GM23338 (cell line): ENCODE measurements around the gene DENND5B. TPM values are rescaled to one million over a fixed set of nuclear protein-coding genes. Genes with fewer than 3 reads are reported as not detected.

Experiments
- ATAC-seq: fragments of 200-7000 bp; cut with Tn5 transposase; 3 replicates; pipeline ENCODE4 v1.9.1; 2020
- DNase-seq: peaks from one replicate; pipeline ENCODE4 v3.0.0-alpha.2; 2015; ENCODE audit warnings: low spot score
- H2AFZ ChIP-seq: fragments of 200-600 bp; sonication (generic); 2 replicates; pipeline ENCODE4 v1.8.0; 2016; ENCODE audit warnings: antibody characterized with exemption, mild to moderate bottlenecking, moderate library complexity
- H3F3A ChIP-seq: fragments of 200-600 bp; sonication (generic); replicated peaks from 2 replicates; pipeline ENCODE4 v1.8.0; 2017; ENCODE audit warnings: antibody characterized with exemption, mixed run types, low read depth
- H3K27ac ChIP-seq: fragments of 200-600 bp; sonication (generic); 2 replicates; pipeline ENCODE4 v1.6.1; 2016; ENCODE audit warnings: low read depth
- H3K27me3 ChIP-seq: fragments of 200-600 bp; sonication (generic); 2 replicates; pipeline ENCODE4 v1.8.0; 2016; ENCODE audit warnings: mild to moderate bottlenecking, mixed run types, moderate library complexity; ENCODE audit not compliant: insufficient read depth
- H3K36me3 ChIP-seq: fragments of 200-600 bp; sonication (generic); 2 replicates; pipeline ENCODE4 v1.8.0; 2016; ENCODE audit warnings: mild to moderate bottlenecking; ENCODE audit not compliant: insufficient read depth
- H3K4me1 ChIP-seq: fragments of 200-600 bp; sonication (generic); 2 replicates; pipeline ENCODE4 v1.8.0; 2016; ENCODE audit warnings: mild to moderate bottlenecking, moderate library complexity; ENCODE audit not compliant: insufficient read depth
- H3K4me2 ChIP-seq: fragments of 200-600 bp; sonication (generic); 2 replicates; pipeline ENCODE4 v1.7.1; 2017; ENCODE audit warnings: mixed run types
- H3K4me3 ChIP-seq: fragments of 200-600 bp; sonication (generic); 2 replicates; pipeline ENCODE4 v1.6.1; 2016; ENCODE audit warnings: mixed run types
- H3K79me2 ChIP-seq: fragments of 200-600 bp; sonication (generic); replicated peaks from 2 replicates; pipeline ENCODE4 v1.8.0; 2017; ENCODE audit warnings: mild to moderate bottlenecking; ENCODE audit not compliant: insufficient read depth
- H3K9me2 ChIP-seq: fragments of 200-600 bp; sonication (generic); 2 replicates; pipeline ENCODE4 v1.8.0; 2017; ENCODE audit not compliant: insufficient read depth
- H4K20me1 ChIP-seq: fragments of 200-600 bp; sonication (generic); replicated peaks from 2 replicates; pipeline ENCODE4 v1.8.0; 2017; ENCODE audit warnings: mild to moderate bottlenecking; ENCODE audit not compliant: insufficient read depth
- H3K27ac Mint-ChIP-seq: 2 replicates; pipeline ENCODE4 v1.8.0; 2020; ENCODE audit warnings: inconsistent platforms, mild to moderate bottlenecking, moderate library complexity, mixed read lengths
- H3K27me3 Mint-ChIP-seq: 3 replicates; pipeline ENCODE4 v1.8.0; 2022; ENCODE audit warnings: low read depth, mild to moderate bottlenecking, moderate library complexity, mixed read lengths, inconsistent platforms; ENCODE audit not compliant: insufficient read depth, poor library complexity
- H3K36me3 Mint-ChIP-seq: 3 replicates; pipeline ENCODE4 v1.8.0; 2021; ENCODE audit warnings: low read depth, mild to moderate bottlenecking, inconsistent platforms, moderate library complexity, mixed read lengths
- H3K4me1 Mint-ChIP-seq: 3 replicates; pipeline ENCODE4 v1.8.0; 2020; ENCODE audit warnings: mild to moderate bottlenecking, inconsistent platforms, mixed read lengths
- H3K4me3 Mint-ChIP-seq: 3 replicates; pipeline ENCODE4 v1.8.0; 2021; ENCODE audit warnings: moderate library complexity, mild to moderate bottlenecking, inconsistent platforms, mixed read lengths
- H3K9me3 Mint-ChIP-seq: 3 replicates; pipeline ENCODE4 v1.8.0; 2020; ENCODE audit warnings: moderate library complexity, mild to moderate bottlenecking, inconsistent platforms, mixed read lengths
- CREB1 ChIP-seq: fragments of 250-450 bp; sonication (Bioruptor Pico); IDR thresholded peaks from 2 replicates; pipeline ENCODE4 v1.5.0; 2020; ENCODE audit warnings: low read depth, mild to moderate bottlenecking, moderate library complexity
- CTCF ChIP-seq, 2 experiments: fragments of 200-600 bp in 1 of 2; sonication (generic) in 1 of 2; conservative IDR thresholded peaks; 2 replicates each; pipeline versions ENCODE4 v1.5.1 to v1.6.1; 2016 to 2017; ENCODE audit warnings: antibody characterized with exemption in 2 of 2, low read depth in 2 of 2, mild to moderate bottlenecking in 2 of 2, moderate library complexity in 1 of 2
- ETS1 ChIP-seq: IDR thresholded peaks from 2 replicates; pipeline ENCODE4 v1.6.1; 2016; ENCODE audit warnings: antibody characterized with exemption
- EZH2 ChIP-seq: fragments of 200-600 bp; sonication (generic); IDR thresholded peaks from one replicate; pipeline ENCODE4 v1.8.0; 2017; ENCODE audit warnings: antibody characterized with exemption, mild to moderate bottlenecking, low read depth; ENCODE audit not compliant: unreplicated experiment
- EZH2phosphoT487 ChIP-seq: fragments of 200-600 bp; sonication (generic); IDR thresholded peaks from one replicate; pipeline ENCODE4 v1.8.1; 2018; ENCODE audit warnings: antibody characterized with exemption; ENCODE audit not compliant: unreplicated experiment
- POLR2AphosphoS5 ChIP-seq: IDR thresholded peaks from 2 replicates; pipeline ENCODE4 v1.6.1; 2016; ENCODE audit warnings: antibody characterized with exemption, low read depth
- REST ChIP-seq: IDR thresholded peaks from one replicate; pipeline ENCODE4 v1.6.1; 2018; ENCODE audit warnings: antibody characterized with exemption; ENCODE audit not compliant: unreplicated experiment
- ZNF114 ChIP-seq: fragments of 250-450 bp; sonication (Bioruptor Pico); IDR thresholded peaks from 2 replicates; pipeline ENCODE4 v1.5.0; 2020; ENCODE audit warnings: mild to moderate bottlenecking, moderate library complexity
- ZNF331 ChIP-seq: fragments of 250-450 bp; sonication (Bioruptor Pico); IDR thresholded peaks from 2 replicates; pipeline ENCODE4 v1.5.0; 2020; ENCODE audit warnings: low read depth, mild to moderate bottlenecking, moderate library complexity
- ZNF462 ChIP-seq: fragments of 250-450 bp; sonication (Bioruptor Pico); IDR thresholded peaks from 2 replicates; pipeline ENCODE4 v1.5.0; 2020; ENCODE audit warnings: mild to moderate bottlenecking, moderate library complexity
- polyA plus RNA-seq: library from polyadenylated mRNA; unstranded; fragments of >200 nt; fragmentation: Nextera tagmentation; extraction: Ambion mirVana; gene quantifications from 2 replicates; pipeline ENCODE4 v1.2.1, GENCODE V29; 2016
- total RNA-seq: library from RNA; depleted of rRNA; stranded (reverse); fragments of >200 nt; shearing (Covaris generic); gene quantifications from 2 replicates; pipeline ENCODE4 v1.2.3, GENCODE V29; 2014

The DENND5B gene
- total and polyA plus RNA-seq, 2 experiments from 2014 or later: 6.5 to 17.2 TPM

GRCh38 chr12:31578632-31579031 lies 12.3 kb downstream of the DENND5B start:
- Histone ChIP-seq H3K4me3 (no peak overlapping the region), H3K79me2 (peaks cover 46% of the 10 kb centered on the region), H3K4me1 (no peaks in the 10 kb centered on the region), H2AFZ (no peak overlapping the region), H3K27me3 (no peaks in the 10 kb centered on the region), H3K4me2 (no peak overlapping the region), H4K20me1 (no peaks in the 10 kb centered on the region), H3K27ac (no peak overlapping the region), H3K9me2 (no peaks in the 10 kb centered on the region), H3K36me3 (no peaks in the 10 kb centered on the region), H3F3A (no peaks in the 10 kb centered on the region)
- peaks cover 6% of the 10 kb centered on the region; the same call in 2 of the 3 replicates for H3K4me1 Mint-ChIP-seq
- no peak for ATAC-seq
- peaks cover 3% of the 10 kb centered on the region for H3K27me3 Mint-ChIP-seq
- no peaks in the 10 kb centered on the region for H3K9me3 Mint-ChIP-seq
- H3K4me3 Mint-ChIP-seq: no peak overlapping the region
- H3K27ac Mint-ChIP-seq: no peak overlapping the region
- no peak for DNase-seq
- H3K36me3 Mint-ChIP-seq: no peaks in the 10 kb centered on the region
- TF ChIP-seq CREB1: no peak
- no peak for TF ChIP-seq EZH2phosphoT487
- TF ChIP-seq ETS1: no peak
- TF ChIP-seq ZNF331 (CRISPR knock-in tag): no peak
- no peak for TF ChIP-seq ZNF114
- TF ChIP-seq REST: no peak
- no peak for TF ChIP-seq EZH2
- TF ChIP-seq POLR2AphosphoS5: no peak
- no peak for TF ChIP-seq ZNF462 (CRISPR knock-in tag)
- no peak for TF ChIP-seq CTCF (conservative IDR thresholded peaks at IDR 0.05; ENCODE audit: low read depth in 2 of 2)
